Esophagus squamous epithelium (tissue), 5 donors: ENCODE measurements around the gene ELF2. TPM values are rescaled to one million over a fixed set of nuclear protein-coding genes. Genes with fewer than 3 reads are reported as not detected.
"Not testable (repeated sequence)": the region's sequence is repeated elsewhere in the genome, so short reads cannot be mapped to it uniquely, and the experiment has no call there.

Experiments
- DNase-seq: peaks from one replicate; lab custom pipeline; 2025; lab: John Stamatoyannopoulos, UW
- H3K27ac ChIP-seq, 4 donors: fragments of 200-600 bp; sonication (generic); one replicate each; pipeline ENCODE4 v1.5.1; 2016 to 2019; ENCODE audit warnings: mild to moderate bottlenecking in 1 of 4
- H3K27me3 ChIP-seq, 4 donors: fragments of 200-600 bp; sonication (generic); 1 replicate in 3 of 4; 2 replicates in 1 of 4; pipeline versions ENCODE4 v1.5.1 to v1.6.0; 2017 to 2021; ENCODE audit warnings: antibody characterized with exemption in 1 of 4
- H3K36me3 ChIP-seq, 3 donors: fragments of 200-600 bp; sonication (generic); one replicate each; pipeline ENCODE4 v1.5.1; 2016 to 2019
- H3K4me1 ChIP-seq, 3 donors: fragments of 200-600 bp; sonication (generic); one replicate each; pipeline ENCODE4 v1.5.1; 2017 to 2019
- H3K4me3 ChIP-seq, 4 donors: fragments of 200-600 bp; sonication (generic); 1 replicate in 3 of 4; 2 replicates in 1 of 4; pipeline ENCODE4 v1.5.1; 2016 to 2019; ENCODE audit warnings: mild to moderate bottlenecking in 2 of 4, moderate library complexity in 1 of 4
- H3K9me3 ChIP-seq, 3 donors: fragments of 200-600 bp; sonication (generic); one replicate each; pipeline ENCODE4 v1.5.1; 2016 to 2019
- CTCF ChIP-seq, 6 experiments: fragments of 450-650 bp in 4 of 6; fragments of 200-600 bp in 2 of 6; sonication (generic) in 2 of 6; IDR thresholded peaks; one replicate each; pipeline ENCODE4 v1.5.1; 2016 to 2019; ENCODE audit warnings: antibody characterized with exemption in 6 of 6, mild to moderate bottlenecking in 4 of 6, moderate library complexity in 4 of 6
- POLR2A ChIP-seq, 4 donors: fragments of 450-650 bp; IDR thresholded peaks; one replicate each; pipeline ENCODE4 v1.6.1; 2017; ENCODE audit warnings: antibody characterized with exemption in 4 of 4, mild to moderate bottlenecking in 4 of 4, moderate library complexity in 3 of 4
- WGBS, 2 donors: methylation state at CpG; one replicate each; pipeline ENCODE4 v1.1.5; 2018; 5-methylcytosine and 5-hydroxymethylcytosine counted together
- intact Hi-C: fragments of 100-400 bp; cut with DNase I; formaldehyde crosslinking; loops from one replicate; pipeline ENCODE4 v1.15.0; 2022
- total RNA-seq, 4 donors: library from RNA; depleted of rRNA; stranded (reverse); fragments of >200 nt; gene quantifications; one replicate each; pipeline ENCODE4 v1.1.0, GENCODE V29; 2016
- donor health status: DM: yes; HTN: yes; CAD: no.

The ELF2 gene
- total RNA-seq, 4 donors from 2014 or later, result 17.6 to 47.3 (median 22.1) TPM

GRCh38 chr4:139078926-139079325 lies 98.1 kb downstream of the ELF2 start:
- Histone ChIP-seq H3K9me3 (no peaks in the 10 kb centered on the region), H3K27ac (peak overlapping the region in 2 of 4 donors; percentile 21 to 41), H3K4me3 (no peak overlapping the region), H3K4me1 (peaks cover 0 to 81% (median 15%) of the 10 kb centered on the region in 3 donors), H3K27me3 (no peaks in the 10 kb centered on the region), H3K36me3 (no peaks in the 10 kb centered on the region)
- DNase-seq, result no peak
- WGBS, 2 donors, result 79 to 81% methylated on average over 4 of the region's 4 CpGs
- intact Hi-C loops, result no loop called here
- TF ChIP-seq POLR2A (IDR thresholded peaks at IDR 0.05), result no peak
- TF ChIP-seq CTCF (IDR thresholded peaks at IDR 0.05), result no peak

GRCh38 chr4:139077567-139078355 lies 99.3 kb downstream of the ELF2 start:
- intact Hi-C loops, result no loop called here
- Histone ChIP-seq H3K9me3 (no peaks in the 10 kb centered on the region), H3K27ac (peak overlapping the region in 2 of 4 donors; percentile 2 to 4), H3K36me3 (peaks cover 0 to 6% (median 0%) of the 10 kb centered on the region in 3 donors), H3K27me3 (no peaks in the 10 kb centered on the region), H3K4me3 (no peak overlapping the region), H3K4me1 (peaks cover 0 to 81% (median 15%) of the 10 kb centered on the region in 3 donors)
- no peak for DNase-seq
- 42 to 71% methylated on average over 1 of the region's 1 CpG for WGBS, 2 donors
- TF ChIP-seq CTCF (IDR thresholded peaks at IDR 0.05), result no peak
- TF ChIP-seq POLR2A (IDR thresholded peaks at IDR 0.05), result no peak

- Histone ChIP-seq H3K4me3 (no peak overlapping the region), H3K9me3 (no peaks in the 10 kb centered on the region), H3K4me1 (peaks cover 0 to 66% (median 6%) of the 10 kb centered on the region in 3 donors), H3K27me3 (no peaks in the 10 kb centered on the region), H3K27ac (peak overlapping the region in 1 of 4 donors; percentile 34), H3K36me3 (peaks cover 0 to 22% (median 9%) of the 10 kb centered on the region in 3 donors)
- 90 to 93% methylated on average over 1 of the region's 1 CpG for WGBS, 2 donors
- DNase-seq, result no peak
- intact Hi-C loops, result no loop called here
- TF ChIP-seq POLR2A (IDR thresholded peaks at IDR 0.05) (no peak), CTCF (IDR thresholded peaks at IDR 0.05) (no peak)
Observed at GRCh38 chr4:139076016-139076744, 100.8 kb downstream of the ELF2 start.

GRCh38 chr4:139060591-139060990 lies 116.4 kb downstream of the ELF2 start:
- no peaks in the 10 kb centered on the region for H3K9me3 ChIP-seq

GRCh38 chr4:139059026-139059425 lies 118.0 kb downstream of the ELF2 start:
- intact Hi-C loops, DNase-seq, H3K4me1 ChIP-seq, H3K27ac ChIP-seq, H3K9me3 ChIP-seq, H3K4me3 ChIP-seq, H3K27me3 ChIP-seq: not testable (repeated sequence)
- peaks cover 7 to 98% (median 33%) of the 10 kb centered on the region in 3 donors for H3K36me3 ChIP-seq
- WGBS, 2 donors, result 88% methylated on average over 3 of the region's 4 CpGs

More at GRCh38 chr4:139060591-139060990, 116.4 kb downstream of the ELF2 start:
- H3K27ac ChIP-seq, result no peak overlapping the region
- H3K4me1 ChIP-seq, result no peaks in the 10 kb centered on the region
- H3K27me3 ChIP-seq, result no peaks in the 10 kb centered on the region
- no peak overlapping the region for H3K4me3 ChIP-seq
- DNase-seq, result no peak
- TF ChIP-seq POLR2A (IDR thresholded peaks at IDR 0.05) (no peak), CTCF (IDR thresholded peaks at IDR 0.05) (no peak)
- peaks cover 12 to 98% (median 39%) of the 10 kb centered on the region in 3 donors for H3K36me3 ChIP-seq
- WGBS, 2 donors, result 96 to 98% methylated on average over 3 of the region's 3 CpGs
- intact Hi-C loops, result no loop called here
